ENCODE results near the gene PGLYRP2.
"Not testable (repeated sequence)": the region's sequence is repeated elsewhere in the genome, so short reads cannot be mapped to it uniquely, and the experiment has no call there.

The PGLYRP2 gene

GRCh38 chr19:15475169-15475568 is 4.1 kb downstream of the PGLYRP2 start:
- Histone ChIP-seq H3K4me3 (ENCODE audit: low read depth, low read length) (no peak overlapping the region), H3K27ac (no peak overlapping the region), H3K9me3 (ENCODE audit: control insufficient read depth, low read length) (no peaks in the 10 kb centered on the region), H3K4me1 (peaks cover 6% of the 10 kb centered on the region), H3K79me2 (no peaks in the 10 kb centered on the region), H3K9ac (no peak overlapping the region), H2AFZ (no peak overlapping the region), H3K4me2 (ENCODE audit: low read length) (no peak overlapping the region), H3K27me3 (ENCODE audit: control insufficient read depth, insufficient read depth, low read length) (no peaks in the 10 kb centered on the region), H3K36me3 (ENCODE audit: control insufficient read depth, insufficient read depth, low read length) (no peaks in the 10 kb centered on the region)
- TF ChIP-seq CTCF (IDR thresholded peaks at IDR 0.05), result no peak

- not testable (repeated sequence) for H2AFZ ChIP-seq; H3K4me3 ChIP-seq (ENCODE audit: low read depth, low read length); H3K27ac ChIP-seq; H3K9me3 ChIP-seq (ENCODE audit: control insufficient read depth, low read length); H3K4me2 ChIP-seq (ENCODE audit: low read length); H3K27me3 ChIP-seq (ENCODE audit: control insufficient read depth, insufficient read depth, low read length); H3K79me2 ChIP-seq; H3K36me3 ChIP-seq (ENCODE audit: control insufficient read depth, insufficient read depth, low read length); H3K9ac ChIP-seq; H3K4me1 ChIP-seq
Observed at GRCh38 chr19:15473821-15474220, 5.5 kb downstream of the PGLYRP2 start.

GRCh38 chr19:15471639-15472101 is 7.6 kb downstream of the PGLYRP2 start:
- Histone ChIP-seq H3K36me3 (ENCODE audit: control insufficient read depth, insufficient read depth, low read length) (no peaks in the 10 kb centered on the region), H3K27me3 (ENCODE audit: control insufficient read depth, insufficient read depth, low read length) (no peaks in the 10 kb centered on the region)

GRCh38 chr19:15469513-15470297 is 9.6 kb downstream of the PGLYRP2 start:
- H3K4me3 ChIP-seq (ENCODE audit: low read depth, low read length), result no peak overlapping the region
- H2AFZ ChIP-seq, result peak overlapping the region; percentile 42
- no peak overlapping the region for H3K4me2 ChIP-seq (ENCODE audit: low read length)
- H3K79me2 ChIP-seq, result no peaks in the 10 kb centered on the region
- H3K4me1 ChIP-seq, result no peaks in the 10 kb centered on the region
- H3K9ac ChIP-seq, result no peak overlapping the region
- no peak overlapping the region for H3K27ac ChIP-seq
- H3K9me3 ChIP-seq (ENCODE audit: control insufficient read depth, low read length), result no peaks in the 10 kb centered on the region
- no peak for TF ChIP-seq CTCF (IDR thresholded peaks at IDR 0.05)
- no peaks in the 10 kb centered on the region for H3K36me3 ChIP-seq (ENCODE audit: control insufficient read depth, insufficient read depth, low read length)
- H3K27me3 ChIP-seq (ENCODE audit: control insufficient read depth, insufficient read depth, low read length), result no peaks in the 10 kb centered on the region

More at GRCh38 chr19:15471639-15472101, 7.6 kb downstream of the PGLYRP2 start:
- Histone ChIP-seq H2AFZ (no peak overlapping the region), H3K4me2 (ENCODE audit: low read length) (no peak overlapping the region), H3K27ac (no peak overlapping the region), H3K9me3 (ENCODE audit: control insufficient read depth, low read length) (no peaks in the 10 kb centered on the region), H3K4me1 (no peaks in the 10 kb centered on the region), H3K9ac (no peak overlapping the region), H3K79me2 (no peaks in the 10 kb centered on the region), H3K4me3 (ENCODE audit: low read depth, low read length) (no peak overlapping the region)
- TF ChIP-seq CTCF (IDR thresholded peaks at IDR 0.05), result no peak

- H2AFZ ChIP-seq, result no peak overlapping the region
- H3K9me3 ChIP-seq (ENCODE audit: control insufficient read depth, low read length), result no peaks in the 10 kb centered on the region
- H3K36me3 ChIP-seq (ENCODE audit: control insufficient read depth, insufficient read depth, low read length), result no peaks in the 10 kb centered on the region
- no peak overlapping the region for H3K9ac ChIP-seq
- no peaks in the 10 kb centered on the region for H3K27me3 ChIP-seq (ENCODE audit: control insufficient read depth, insufficient read depth, low read length)
- no peak overlapping the region for H3K27ac ChIP-seq
- no peak overlapping the region for H3K4me2 ChIP-seq (ENCODE audit: low read length)
- no peaks in the 10 kb centered on the region for H3K79me2 ChIP-seq
- TF ChIP-seq CTCF (IDR thresholded peaks at IDR 0.05), result no peak
- H3K4me3 ChIP-seq (ENCODE audit: low read depth, low read length), result no peak overlapping the region
- no peaks in the 10 kb centered on the region for H3K4me1 ChIP-seq
Observed at GRCh38 chr19:15468675-15469512, 10.4 kb downstream of the PGLYRP2 start.
